WTC11 (cell line): ENCODE data around the gene CCDC3. TPM values are rescaled to one million over a fixed set of nuclear protein-coding genes. Genes with fewer than 3 reads are reported as not detected.

ENCODE experiments used
- ATAC-seq: fragments of 200-7000 bp; cut with Tn5 transposase; 2 replicates; pipeline ENCODE4 v1.10.0; 2021; ENCODE audit warnings: mild to moderate bottlenecking, moderate library complexity
- CTCF ChIA-PET: fragments of 300-600 bp; sonication (Branson Sonifier 250); formaldehyde crosslinking; loops from one replicate; lab custom pipeline; 2021; ENCODE audit warnings: antibody characterized with exemption; lab: Charles Lee
- POLR2A ChIA-PET: fragments of 350-600 bp; sonication (Branson Sonifier 250); formaldehyde crosslinking; loops from one replicate; lab custom pipeline; 2021; ENCODE audit warnings: antibody characterized with exemption; lab: Charles Lee
- DNase-seq: peaks from one replicate; pipeline ENCODE4 v3.0.0; 2021; ENCODE audit warnings: low spot score
- H3K27ac Mint-ChIP-seq: 2 replicates; pipeline ENCODE4 v1.8.0; 2021; ENCODE audit warnings: mixed read lengths
- H3K27me3 Mint-ChIP-seq: 2 replicates; pipeline ENCODE4 v1.8.0; 2021; ENCODE audit warnings: low read depth, mild to moderate bottlenecking, moderate library complexity, mixed read lengths
- H3K36me3 Mint-ChIP-seq: 2 replicates; pipeline ENCODE4 v1.8.0; 2021; ENCODE audit warnings: mixed read lengths
- H3K4me1 Mint-ChIP-seq: 2 replicates; pipeline ENCODE4 v1.8.0; 2022; ENCODE audit warnings: mixed read lengths
- H3K4me3 Mint-ChIP-seq: 2 replicates; pipeline ENCODE4 v1.8.0; 2021; ENCODE audit warnings: mild to moderate bottlenecking, moderate library complexity, mixed read lengths
- H3K9me3 Mint-ChIP-seq: 2 replicates; pipeline ENCODE4 v1.8.0; 2021; ENCODE audit warnings: mixed read lengths
- ELF4 ChIP-seq: sonication (generic); formaldehyde crosslinking; IDR thresholded peaks from 2 replicates; pipeline ENCODE4 v1.8.1; 2022; ENCODE audit warnings: low read depth, mild to moderate bottlenecking, moderate library complexity, missing genetic modification reagents
- ETV6 ChIP-seq: sonication (generic); formaldehyde crosslinking; IDR thresholded peaks from 2 replicates; pipeline ENCODE4 v1.8.1; 2022; ENCODE audit warnings: mild to moderate bottlenecking, missing genetic modification reagents
- FOXJ3 ChIP-seq: sonication (generic); formaldehyde crosslinking; IDR thresholded peaks from 2 replicates; pipeline ENCODE4 v1.9.0; 2021; ENCODE audit warnings: missing genetic modification reagents, mild to moderate bottlenecking, borderline replicate concordance
- FOXP1 ChIP-seq: sonication (generic); formaldehyde crosslinking; IDR thresholded peaks from 2 replicates; pipeline ENCODE4 v1.8.0; 2022; ENCODE audit warnings: missing genetic modification reagents, mild to moderate bottlenecking, moderate library complexity, borderline replicate concordance
- GABPB1 ChIP-seq: sonication (generic); formaldehyde crosslinking; IDR thresholded peaks from 2 replicates; pipeline ENCODE4 v1.8.1; 2023; ENCODE audit warnings: mild to moderate bottlenecking, missing genetic modification reagents
- GTF2I ChIP-seq: fragments of 250-450 bp; sonication (Bioruptor Pico); conservative IDR thresholded peaks from 2 replicates; pipeline ENCODE4 v1.4.0; 2021; ENCODE audit warnings: mild to moderate bottlenecking
- HMGA2 ChIP-seq: fragments of 250-450 bp; sonication (Bioruptor Pico); IDR thresholded peaks from 2 replicates; pipeline ENCODE4 v1.4.0; 2021; ENCODE audit warnings: mild to moderate bottlenecking, moderate library complexity
- KAT7 ChIP-seq: sonication (generic); formaldehyde crosslinking; IDR thresholded peaks from 2 replicates; pipeline ENCODE4 v1.8.1; 2023; ENCODE audit warnings: missing genetic modification reagents, mild to moderate bottlenecking, borderline replicate concordance
- MYBL2 ChIP-seq: sonication (generic); formaldehyde crosslinking; IDR thresholded peaks from 2 replicates; pipeline ENCODE4 v1.8.1; 2023; ENCODE audit warnings: mild to moderate bottlenecking, moderate library complexity, missing genetic modification reagents
- NR1H2 ChIP-seq: sonication (generic); formaldehyde crosslinking; IDR thresholded peaks from 2 replicates; pipeline ENCODE4 v1.9.0; 2021; ENCODE audit warnings: mild to moderate bottlenecking, moderate library complexity, missing genetic modification reagents
- NR2C2 ChIP-seq: sonication (generic); formaldehyde crosslinking; IDR thresholded peaks from 2 replicates; pipeline ENCODE4 v1.8.0; 2022; ENCODE audit warnings: mild to moderate bottlenecking, missing genetic modification reagents
- NR3C1 ChIP-seq: sonication (generic); formaldehyde crosslinking; conservative IDR thresholded peaks from 2 replicates; pipeline ENCODE4 v1.8.1; 2023; ENCODE audit warnings: low read depth, mild to moderate bottlenecking, missing genetic modification reagents
- OVOL2 ChIP-seq: fragments of 250-450 bp; sonication (Bioruptor Pico); IDR thresholded peaks from 2 replicates; pipeline ENCODE4 v1.9.0; 2021; ENCODE audit warnings: mild to moderate bottlenecking, borderline replicate concordance
- PRRX2 ChIP-seq: fragments of 250-450 bp; sonication (Bioruptor Pico); IDR thresholded peaks from 2 replicates; pipeline ENCODE4 v1.8.0; 2021; ENCODE audit warnings: mild to moderate bottlenecking
- SOX15 ChIP-seq: fragments of 250-450 bp; sonication (Bioruptor Pico); IDR thresholded peaks from 2 replicates; pipeline ENCODE4 v1.9.0; 2021; ENCODE audit warnings: mild to moderate bottlenecking
- ZBTB21 ChIP-seq: sonication (generic); formaldehyde crosslinking; IDR thresholded peaks from 2 replicates; pipeline ENCODE4 v1.8.1; 2023; ENCODE audit warnings: mild to moderate bottlenecking, missing genetic modification reagents, borderline replicate concordance
- ZNF263 ChIP-seq: sonication (generic); formaldehyde crosslinking; IDR thresholded peaks from 2 replicates; pipeline ENCODE4 v1.8.1; 2022; ENCODE audit warnings: low read depth, mild to moderate bottlenecking, moderate library complexity, missing genetic modification reagents
- ZNF416 ChIP-seq: fragments of 250-450 bp; sonication (Bioruptor Pico); IDR thresholded peaks from 2 replicates; pipeline ENCODE4 v1.9.0; 2021; ENCODE audit warnings: mild to moderate bottlenecking, inconsistent platforms
- ZNF423 ChIP-seq: fragments of 250-450 bp; sonication (Bioruptor Pico); IDR thresholded peaks from 2 replicates; pipeline ENCODE4 v2.1.2; 2022; ENCODE audit warnings: mild to moderate bottlenecking, moderate library complexity
- total RNA-seq: library from RNA; stranded (reverse); gene quantifications from 3 replicates; pipeline ENCODE4 v1.2.3, GENCODE V29; 2021
- TF ChIP-seq, protein P1 (sequence below): sonication (generic); formaldehyde crosslinking; IDR thresholded peaks from 2 replicates; pipeline ENCODE4 v1.8.0; 2022; ENCODE audit warnings: mild to moderate bottlenecking, missing genetic modification reagents
- TF ChIP-seq, protein P2 (sequence below): sonication (generic); formaldehyde crosslinking; IDR thresholded peaks from 2 replicates; pipeline ENCODE4 v1.8.1; 2023; ENCODE audit warnings: mild to moderate bottlenecking, missing genetic modification reagents, moderate library complexity
- TF ChIP-seq, protein P3 (sequence below): sonication (generic); formaldehyde crosslinking; IDR thresholded peaks from 2 replicates; pipeline ENCODE4 v1.8.1; 2023; ENCODE audit warnings: mild to moderate bottlenecking, missing genetic modification reagents, moderate library complexity
- TF ChIP-seq, protein P4 (sequence below): fragments of 250-450 bp; sonication (Bioruptor Pico); IDR thresholded peaks from 2 replicates; pipeline ENCODE4 v1.8.0; 2021; ENCODE audit warnings: mild to moderate bottlenecking
- TF ChIP-seq, protein P5 (sequence below): fragments of 250-450 bp; sonication (Bioruptor Pico); IDR thresholded peaks from 2 replicates; pipeline ENCODE4 v1.9.0; 2021; ENCODE audit warnings: mild to moderate bottlenecking
- TF ChIP-seq, protein P6 (sequence below): sonication (generic); formaldehyde crosslinking; IDR thresholded peaks from 2 replicates; pipeline ENCODE4 v1.8.1; 2022; ENCODE audit warnings: mild to moderate bottlenecking, missing genetic modification reagents, moderate library complexity, borderline replicate concordance

The CCDC3 gene
- total RNA-seq, 1 experiment from 2014 or later: 3.5 TPM

DNA sequence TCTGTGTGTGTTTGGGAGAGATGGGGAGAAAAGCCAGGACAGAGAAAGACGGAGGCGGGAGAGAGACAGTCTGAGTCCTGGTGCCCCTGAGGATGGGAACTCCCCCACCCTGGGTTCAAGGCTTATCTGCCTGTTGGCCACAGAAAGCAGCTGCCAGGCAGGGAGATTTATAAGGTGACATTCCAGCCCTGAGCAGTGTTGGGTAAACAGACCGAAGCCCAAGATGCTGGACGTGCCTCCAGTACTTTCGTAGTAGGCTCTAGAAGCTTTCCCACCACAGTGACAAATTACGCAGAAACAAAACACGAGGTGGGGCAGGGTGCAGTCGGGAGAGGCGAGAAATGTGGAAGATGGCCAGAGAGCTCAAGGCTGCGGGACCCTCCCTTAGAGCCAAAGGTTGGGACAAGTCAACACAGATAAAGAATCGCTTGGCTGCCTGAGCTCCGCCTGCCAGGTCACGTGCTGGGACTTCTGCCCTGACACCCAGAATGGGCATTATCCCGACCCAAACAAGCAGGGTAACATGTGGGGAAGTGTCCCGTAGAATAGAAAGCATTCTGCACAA is 41.1 kb downstream of the CCDC3 start:
- POLR2A ChIA-PET: no interaction called here
- no peaks in the 10 kb centered on the region for H3K27me3 Mint-ChIP-seq
- H3K4me3 Mint-ChIP-seq: no peak overlapping the region
- peaks cover 29% of the 10 kb centered on the region for H3K9me3 Mint-ChIP-seq
- DNase-seq (no peak), ATAC-seq (no peak)
- CTCF ChIA-PET: interaction anchor here (0.6 to 1.1 kb wide), 2 partner anchors 60 to 178 kb away, joined by 3 to 4 read pairs; no protein-coding TSS in a partner anchor
- no peak overlapping the region for H3K27ac Mint-ChIP-seq
- TF ChIP-seq ZBTB21 (no peak), ETV6 (CRISPR knock-in tag) (no peak), HMGA2 (CRISPR knock-in tag) (no peak), OVOL2 (CRISPR knock-in tag) (no peak), NR1H2 (CRISPR knock-in tag) (no peak), PRRX2 (CRISPR knock-in tag) (no peak), SOX15 (CRISPR knock-in tag) (no peak), GABPB1 (CRISPR knock-in tag) (no peak), ELF4 (no peak)
- TF ChIP-seq, protein P1, sequence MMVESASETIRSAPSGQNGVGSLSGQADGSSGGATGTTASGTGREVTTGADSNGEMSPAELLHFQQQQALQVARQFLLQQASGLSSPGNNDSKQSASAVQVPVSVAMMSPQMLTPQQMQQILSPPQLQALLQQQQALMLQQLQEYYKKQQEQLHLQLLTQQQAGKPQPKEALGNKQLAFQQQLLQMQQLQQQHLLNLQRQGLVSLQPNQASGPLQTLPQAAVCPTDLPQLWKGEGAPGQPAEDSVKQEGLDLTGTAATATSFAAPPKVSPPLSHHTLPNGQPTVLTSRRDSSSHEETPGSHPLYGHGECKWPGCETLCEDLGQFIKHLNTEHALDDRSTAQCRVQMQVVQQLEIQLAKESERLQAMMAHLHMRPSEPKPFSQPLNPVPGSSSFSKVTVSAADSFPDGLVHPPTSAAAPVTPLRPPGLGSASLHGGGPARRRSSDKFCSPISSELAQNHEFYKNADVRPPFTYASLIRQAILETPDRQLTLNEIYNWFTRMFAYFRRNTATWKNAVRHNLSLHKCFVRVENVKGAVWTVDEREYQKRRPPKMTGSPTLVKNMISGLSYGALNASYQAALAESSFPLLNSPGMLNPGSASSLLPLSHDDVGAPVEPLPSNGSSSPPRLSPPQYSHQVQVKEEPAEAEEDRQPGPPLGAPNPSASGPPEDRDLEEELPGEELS: no peak
- TF ChIP-seq, protein P2, sequence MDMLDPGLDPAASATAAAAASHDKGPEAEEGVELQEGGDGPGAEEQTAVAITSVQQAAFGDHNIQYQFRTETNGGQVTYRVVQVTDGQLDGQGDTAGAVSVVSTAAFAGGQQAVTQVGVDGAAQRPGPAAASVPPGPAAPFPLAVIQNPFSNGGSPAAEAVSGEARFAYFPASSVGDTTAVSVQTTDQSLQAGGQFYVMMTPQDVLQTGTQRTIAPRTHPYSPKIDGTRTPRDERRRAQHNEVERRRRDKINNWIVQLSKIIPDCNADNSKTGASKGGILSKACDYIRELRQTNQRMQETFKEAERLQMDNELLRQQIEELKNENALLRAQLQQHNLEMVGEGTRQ: no peak
- H3K4me1 Mint-ChIP-seq: peaks cover 1% of the 10 kb centered on the region
- H3K36me3 Mint-ChIP-seq: peaks cover 25% of the 10 kb centered on the region

DNA sequence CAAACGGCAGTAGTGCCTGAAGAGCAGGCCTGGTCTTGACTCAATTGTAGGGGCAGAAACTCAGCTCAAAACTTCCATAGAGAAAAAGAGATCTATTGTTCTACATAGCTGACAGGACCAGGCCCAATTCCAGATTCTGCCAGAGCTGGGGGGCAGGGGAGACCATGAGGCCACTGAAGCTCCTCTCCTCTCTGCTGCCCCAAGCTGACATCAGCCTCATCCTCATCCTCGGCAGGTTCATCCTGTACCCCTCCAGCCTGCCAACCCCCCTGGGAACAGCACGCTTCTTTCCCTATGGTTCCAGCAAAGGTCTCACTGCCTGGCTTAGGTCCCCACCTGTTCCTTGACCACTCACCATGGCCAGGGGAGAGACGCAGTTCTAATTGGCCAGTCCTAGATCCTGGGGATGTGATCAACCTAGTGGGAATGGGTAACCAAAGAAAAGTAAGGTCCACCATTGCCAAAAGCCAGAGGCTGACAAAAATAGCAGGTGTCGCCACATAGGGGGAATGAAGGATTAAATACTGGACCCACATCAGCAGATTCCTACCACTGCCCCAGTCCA is 42.9 kb downstream of the CCDC3 start:
- POLR2A ChIA-PET: no interaction called here
- DNase-seq: no peak
- CTCF ChIA-PET: interaction anchor here (0.5 to 0.6 kb wide), 3 partner anchors 41 to 149 kb away, joined by 3 to 6 read pairs (median 3); no protein-coding TSS in a partner anchor
- ATAC-seq: no peak
- Mint-ChIP-seq H3K4me3 (no peak overlapping the region), H3K36me3 (peaks cover 39% of the 10 kb centered on the region), H3K27me3 (no peaks in the 10 kb centered on the region; the same call in 1 of the 2 replicates), H3K9me3 (peaks cover 47% of the 10 kb centered on the region), H3K27ac (no peak overlapping the region), H3K4me1 (no peaks in the 10 kb centered on the region)
- TF ChIP-seq, protein P3, sequence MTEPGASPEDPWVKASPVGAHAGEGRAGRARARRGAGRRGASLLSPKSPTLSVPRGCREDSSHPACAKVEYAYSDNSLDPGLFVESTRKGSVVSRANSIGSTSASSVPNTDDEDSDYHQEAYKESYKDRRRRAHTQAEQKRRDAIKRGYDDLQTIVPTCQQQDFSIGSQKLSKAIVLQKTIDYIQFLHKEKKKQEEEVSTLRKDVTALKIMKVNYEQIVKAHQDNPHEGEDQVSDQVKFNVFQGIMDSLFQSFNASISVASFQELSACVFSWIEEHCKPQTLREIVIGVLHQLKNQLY (CRISPR knock-in tag): no peak
- TF ChIP-seq ZNF263 (no peak), FOXJ3 (CRISPR knock-in tag) (no peak), NR2C2 (CRISPR knock-in tag) (no peak), ZNF423 (CRISPR knock-in tag) (no peak), HMGA2 (CRISPR knock-in tag) (no peak), MYBL2 (CRISPR knock-in tag) (no peak), FOXP1 (CRISPR knock-in tag) (no peak), ELF4 (no peak), ZNF416 (CRISPR knock-in tag) (no peak), NR3C1 (CRISPR knock-in tag) (no peak), KAT7 (no peak), GTF2I (no peak)
- TF ChIP-seq, protein P4, sequence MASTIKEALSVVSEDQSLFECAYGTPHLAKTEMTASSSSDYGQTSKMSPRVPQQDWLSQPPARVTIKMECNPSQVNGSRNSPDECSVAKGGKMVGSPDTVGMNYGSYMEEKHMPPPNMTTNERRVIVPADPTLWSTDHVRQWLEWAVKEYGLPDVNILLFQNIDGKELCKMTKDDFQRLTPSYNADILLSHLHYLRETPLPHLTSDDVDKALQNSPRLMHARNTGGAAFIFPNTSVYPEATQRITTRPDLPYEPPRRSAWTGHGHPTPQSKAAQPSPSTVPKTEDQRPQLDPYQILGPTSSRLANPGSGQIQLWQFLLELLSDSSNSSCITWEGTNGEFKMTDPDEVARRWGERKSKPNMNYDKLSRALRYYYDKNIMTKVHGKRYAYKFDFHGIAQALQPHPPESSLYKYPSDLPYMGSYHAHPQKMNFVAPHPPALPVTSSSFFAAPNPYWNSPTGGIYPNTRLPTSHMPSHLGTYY (CRISPR knock-in tag): no peak
- TF ChIP-seq, protein P5, sequence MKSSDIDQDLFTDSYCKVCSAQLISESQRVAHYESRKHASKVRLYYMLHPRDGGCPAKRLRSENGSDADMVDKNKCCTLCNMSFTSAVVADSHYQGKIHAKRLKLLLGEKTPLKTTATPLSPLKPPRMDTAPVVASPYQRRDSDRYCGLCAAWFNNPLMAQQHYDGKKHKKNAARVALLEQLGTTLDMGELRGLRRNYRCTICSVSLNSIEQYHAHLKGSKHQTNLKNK: no peak
- TF ChIP-seq, protein P6, sequence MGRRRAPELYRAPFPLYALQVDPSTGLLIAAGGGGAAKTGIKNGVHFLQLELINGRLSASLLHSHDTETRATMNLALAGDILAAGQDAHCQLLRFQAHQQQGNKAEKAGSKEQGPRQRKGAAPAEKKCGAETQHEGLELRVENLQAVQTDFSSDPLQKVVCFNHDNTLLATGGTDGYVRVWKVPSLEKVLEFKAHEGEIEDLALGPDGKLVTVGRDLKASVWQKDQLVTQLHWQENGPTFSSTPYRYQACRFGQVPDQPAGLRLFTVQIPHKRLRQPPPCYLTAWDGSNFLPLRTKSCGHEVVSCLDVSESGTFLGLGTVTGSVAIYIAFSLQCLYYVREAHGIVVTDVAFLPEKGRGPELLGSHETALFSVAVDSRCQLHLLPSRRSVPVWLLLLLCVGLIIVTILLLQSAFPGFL: no peak
